IPS-20b (cell line): Measurements from ENCODE around the gene SEC14L5.

Source experiments
- H3K27ac ChIP-seq: one replicate; pipeline ENCODE4 v1.5.1; 2013; ENCODE audit warnings: low read length
- H3K27me3 ChIP-seq: 2 replicates; pipeline ENCODE4 v1.6.1; 2013; ENCODE audit warnings: mild to moderate bottlenecking, low read length, inconsistent platforms; ENCODE audit not compliant: insufficient read depth
- H3K36me3 ChIP-seq: 2 replicates; pipeline ENCODE4 v1.6.1; 2013; ENCODE audit warnings: low read depth, mild to moderate bottlenecking, inconsistent platforms, low read length, moderate library complexity; ENCODE audit not compliant: insufficient read depth
- H3K4me1 ChIP-seq: 2 replicates; pipeline ENCODE4 v1.6.1; 2013; ENCODE audit warnings: mild to moderate bottlenecking, control low read depth, inconsistent platforms, low read length, moderate library complexity; ENCODE audit not compliant: insufficient read depth
- H3K4me3 ChIP-seq: 2 replicates; pipeline ENCODE4 v1.5.1; 2013; ENCODE audit warnings: mild to moderate bottlenecking, low read length, inconsistent platforms
- H3K9ac ChIP-seq: 2 replicates; pipeline ENCODE4 v1.6.1; 2013; ENCODE audit warnings: low read depth, mild to moderate bottlenecking, inconsistent platforms, low read length, moderate library complexity
- H3K9me3 ChIP-seq: 2 replicates; pipeline ENCODE4 v1.6.1; 2013; ENCODE audit warnings: mild to moderate bottlenecking, low read depth, low read length, inconsistent platforms; ENCODE audit not compliant: insufficient read depth

Gene SEC14L5

GRCh38 chr16:5008311-5008731, 50.2 kb downstream of the SEC14L5 start:
- Histone ChIP-seq H3K4me3 (no peak overlapping the region), H3K9me3 (no peaks in the 10 kb centered on the region), H3K36me3 (no peaks in the 10 kb centered on the region), H3K4me1 (no peaks in the 10 kb centered on the region), H3K27me3 (no peaks in the 10 kb centered on the region), H3K27ac (no peak overlapping the region), H3K9ac (no peak overlapping the region)

DNA sequence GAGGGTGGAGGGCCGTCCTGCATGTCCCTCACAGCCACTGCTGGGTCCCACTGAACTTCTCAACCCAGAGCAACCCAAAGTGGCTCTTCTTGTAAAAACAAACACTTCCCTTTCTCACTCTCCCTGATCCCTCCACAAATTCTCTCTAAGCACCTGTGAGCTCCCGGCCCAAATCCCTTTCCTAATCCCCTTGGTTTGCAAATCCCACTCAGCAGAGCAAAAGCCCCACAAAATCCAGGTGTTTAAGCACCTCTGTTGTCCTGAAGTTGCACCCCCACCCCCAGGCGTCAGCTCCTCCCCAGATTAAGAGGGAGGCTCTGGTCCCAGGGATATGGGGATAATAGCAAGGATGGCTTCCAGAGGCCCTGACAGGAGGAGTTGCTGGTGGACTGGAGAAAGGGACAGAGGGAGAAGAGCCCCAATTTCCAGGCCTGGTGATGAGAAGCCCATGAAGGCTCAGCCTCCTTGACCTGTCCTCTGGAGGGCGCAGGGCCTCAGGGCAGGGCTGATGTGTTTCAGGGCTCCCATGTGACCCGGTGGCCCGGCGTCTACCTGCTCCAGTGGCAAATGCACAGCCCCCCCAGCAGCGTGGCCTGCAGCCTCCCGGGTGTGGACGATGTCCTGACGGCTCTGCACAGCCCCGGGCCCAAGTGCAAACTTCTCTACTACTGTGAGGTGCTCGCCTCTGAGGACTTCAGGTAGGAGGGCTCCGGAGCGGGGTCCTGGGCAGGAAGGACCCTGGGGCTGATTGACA, 52.6 kb downstream of the SEC14L5 start:
- H3K9ac ChIP-seq: no peak overlapping the region
- H3K27ac ChIP-seq: no peak overlapping the region
- no peak overlapping the region for H3K4me3 ChIP-seq
- no peaks in the 10 kb centered on the region for H3K9me3 ChIP-seq
- H3K36me3 ChIP-seq: no peaks in the 10 kb centered on the region
- no peaks in the 10 kb centered on the region for H3K4me1 ChIP-seq
- H3K27me3 ChIP-seq: no peaks in the 10 kb centered on the region

DNA sequence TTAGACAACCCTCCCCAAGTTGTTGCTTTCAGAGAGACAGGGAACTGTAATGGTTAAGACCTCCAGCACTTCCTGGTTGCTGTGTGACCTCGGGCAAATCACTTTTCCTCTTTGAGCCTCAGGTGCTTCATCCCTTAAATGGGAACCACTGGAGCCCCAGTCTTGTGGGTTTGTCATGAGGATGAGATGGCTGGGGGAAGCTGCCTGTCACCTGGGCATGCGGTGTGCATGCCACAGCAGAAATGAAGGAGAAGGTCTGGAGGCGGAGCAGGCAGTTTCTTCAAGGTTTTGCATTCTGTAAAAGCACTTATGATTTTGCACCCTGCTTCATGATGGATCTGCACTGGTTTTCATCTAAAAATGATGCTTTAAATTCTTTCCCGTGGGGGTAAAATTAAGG, 53.5 kb downstream of the SEC14L5 start:
- no peaks in the 10 kb centered on the region for H3K27me3 ChIP-seq
- no peak overlapping the region for H3K27ac ChIP-seq

DNA sequence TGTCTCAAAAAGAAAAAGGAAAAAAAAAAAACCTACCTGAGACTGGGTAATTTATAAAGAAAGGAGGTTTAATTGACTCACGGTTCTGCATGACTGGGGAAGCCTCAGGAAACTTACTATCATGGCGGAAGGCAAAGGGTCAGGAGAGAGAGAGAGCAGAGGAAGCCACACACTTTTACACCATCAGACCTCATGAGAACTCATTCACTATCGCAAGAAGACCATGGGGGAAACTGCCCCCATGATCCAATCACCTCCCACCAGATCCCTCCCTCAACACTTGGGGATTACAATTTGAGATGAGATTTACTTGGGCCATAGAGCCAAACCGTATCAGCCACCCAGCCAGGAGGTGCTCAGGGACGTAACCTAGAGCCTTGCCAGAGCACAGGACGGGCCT, 54.8 kb downstream of the SEC14L5 start:
- H3K27me3 ChIP-seq: no peaks in the 10 kb centered on the region
- no peaks in the 10 kb centered on the region for H3K4me1 ChIP-seq
- H3K9ac ChIP-seq: no peak overlapping the region
- H3K4me3 ChIP-seq: no peak overlapping the region
- no peaks in the 10 kb centered on the region for H3K36me3 ChIP-seq
- H3K9me3 ChIP-seq: no peaks in the 10 kb centered on the region
- H3K27ac ChIP-seq: no peak overlapping the region

More for the DNA sequence above, 53.5 kb downstream of the SEC14L5 start:
- Histone ChIP-seq H3K4me1 (no peaks in the 10 kb centered on the region), H3K9ac (no peak overlapping the region), H3K36me3 (no peaks in the 10 kb centered on the region), H3K9me3 (no peaks in the 10 kb centered on the region), H3K4me3 (no peak overlapping the region)

DNA sequence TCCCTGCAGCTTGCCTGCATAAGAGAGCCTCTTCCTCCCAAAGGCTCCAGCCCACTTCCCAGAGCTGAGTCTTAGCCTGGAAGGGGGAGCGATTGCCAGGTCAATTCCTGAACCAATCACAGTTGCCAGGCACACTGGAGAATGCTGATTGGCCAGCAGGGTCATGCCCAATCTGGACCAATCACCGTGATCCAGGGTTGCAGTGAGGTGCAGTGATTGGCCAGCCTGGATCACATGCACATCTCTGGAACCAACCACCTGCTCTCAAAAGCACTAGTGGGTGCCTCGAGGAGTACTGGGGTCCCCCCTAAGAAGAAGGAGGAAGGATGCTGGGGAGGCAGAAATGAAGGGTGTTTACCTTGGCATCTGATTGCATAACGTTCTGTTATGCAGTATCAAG, 57.2 kb downstream of the SEC14L5 start:
- Histone ChIP-seq H3K36me3 (no peaks in the 10 kb centered on the region), H3K4me1 (no peaks in the 10 kb centered on the region), H3K9me3 (no peaks in the 10 kb centered on the region), H3K4me3 (no peak overlapping the region), H3K9ac (no peak overlapping the region), H3K27me3 (no peaks in the 10 kb centered on the region), H3K27ac (no peak overlapping the region)

DNA sequence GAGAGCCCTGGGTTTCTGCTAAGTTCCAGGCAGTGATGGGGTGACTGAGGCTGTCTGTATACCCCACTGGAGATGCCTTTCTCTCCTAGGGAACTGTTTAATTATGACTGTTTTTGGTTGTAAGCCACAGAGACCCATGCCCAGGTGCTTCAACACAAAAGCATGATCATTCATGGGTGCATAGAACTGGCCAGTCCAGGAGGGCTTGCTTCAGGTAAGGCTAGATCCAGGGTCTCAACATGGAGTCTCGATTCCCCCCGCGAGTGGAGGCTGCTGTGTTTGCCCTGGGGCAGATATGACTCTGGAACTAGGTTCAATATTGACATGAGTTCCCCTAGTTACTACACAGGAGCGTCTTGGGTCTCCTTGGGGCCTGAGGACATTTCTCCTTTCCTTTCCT, 57.8 kb downstream of the SEC14L5 start:
- Histone ChIP-seq H3K9me3 (no peaks in the 10 kb centered on the region), H3K4me3 (no peak overlapping the region), H3K27ac (no peak overlapping the region), H3K9ac (no peak overlapping the region), H3K4me1 (no peaks in the 10 kb centered on the region), H3K27me3 (no peaks in the 10 kb centered on the region), H3K36me3 (no peaks in the 10 kb centered on the region)

- H3K9me3 ChIP-seq: no peaks in the 10 kb centered on the region
- no peaks in the 10 kb centered on the region for H3K36me3 ChIP-seq
- no peaks in the 10 kb centered on the region for H3K4me1 ChIP-seq
- no peak overlapping the region for H3K9ac ChIP-seq
- no peak overlapping the region for H3K4me3 ChIP-seq
- no peak overlapping the region for H3K27ac ChIP-seq
- no peaks in the 10 kb centered on the region for H3K27me3 ChIP-seq
These were observed 59.0 kb downstream of the SEC14L5 start for GRCh38 chr16:5016967-5017677.

DNA sequence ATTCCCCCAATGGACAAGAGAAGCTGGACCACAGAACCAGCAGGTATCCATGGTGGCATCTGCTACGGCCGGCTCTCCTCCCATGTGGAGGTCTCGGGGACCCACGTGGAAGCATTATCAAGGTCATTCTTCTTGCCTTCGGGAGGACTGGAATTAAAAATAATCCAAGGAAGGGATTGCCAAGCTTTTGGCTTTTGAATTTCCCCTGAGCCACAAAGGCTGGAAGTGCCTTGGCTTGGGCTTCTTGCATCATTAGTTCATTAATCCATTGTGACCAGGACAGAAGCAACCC, 59.5 kb downstream of the SEC14L5 start:
- no peak overlapping the region for H3K27ac ChIP-seq

DNA sequence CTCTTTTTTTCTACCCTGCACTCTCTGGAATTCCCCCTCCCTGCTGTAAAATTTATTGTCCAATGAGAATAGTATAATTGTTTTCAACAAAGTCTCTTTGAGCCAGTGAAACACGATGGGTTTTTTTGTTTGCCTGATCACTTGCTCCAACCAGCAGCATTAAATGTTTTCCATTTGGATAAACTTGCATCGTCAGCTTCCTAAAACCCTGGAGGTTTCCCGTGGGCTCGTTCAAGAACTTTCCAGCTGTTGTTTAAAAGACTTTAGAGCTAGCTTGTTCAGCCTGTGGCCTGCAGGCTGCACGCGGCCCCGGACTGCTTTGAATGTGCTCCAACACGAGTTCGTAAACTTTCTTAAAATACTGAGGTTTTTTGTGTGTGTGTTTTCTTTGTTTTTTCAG, 60.7 kb downstream of the SEC14L5 start:
- H3K36me3 ChIP-seq: no peaks in the 10 kb centered on the region
- H3K9ac ChIP-seq: no peak overlapping the region
- H3K9me3 ChIP-seq: no peaks in the 10 kb centered on the region
- no peaks in the 10 kb centered on the region for H3K4me1 ChIP-seq
- no peaks in the 10 kb centered on the region for H3K27me3 ChIP-seq
- H3K4me3 ChIP-seq: no peak overlapping the region
- H3K27ac ChIP-seq: no peak overlapping the region

More for the DNA sequence above, 59.5 kb downstream of the SEC14L5 start:
- Histone ChIP-seq H3K27me3 (no peaks in the 10 kb centered on the region), H3K4me3 (no peak overlapping the region), H3K9ac (no peak overlapping the region), H3K4me1 (no peaks in the 10 kb centered on the region), H3K36me3 (no peaks in the 10 kb centered on the region), H3K9me3 (no peaks in the 10 kb centered on the region)

- Histone ChIP-seq H3K9me3 (no peaks in the 10 kb centered on the region), H3K27me3 (no peaks in the 10 kb centered on the region)
These were observed 61.6 kb downstream of the SEC14L5 start for GRCh38 chr16:5019775-5020174.

DNA sequence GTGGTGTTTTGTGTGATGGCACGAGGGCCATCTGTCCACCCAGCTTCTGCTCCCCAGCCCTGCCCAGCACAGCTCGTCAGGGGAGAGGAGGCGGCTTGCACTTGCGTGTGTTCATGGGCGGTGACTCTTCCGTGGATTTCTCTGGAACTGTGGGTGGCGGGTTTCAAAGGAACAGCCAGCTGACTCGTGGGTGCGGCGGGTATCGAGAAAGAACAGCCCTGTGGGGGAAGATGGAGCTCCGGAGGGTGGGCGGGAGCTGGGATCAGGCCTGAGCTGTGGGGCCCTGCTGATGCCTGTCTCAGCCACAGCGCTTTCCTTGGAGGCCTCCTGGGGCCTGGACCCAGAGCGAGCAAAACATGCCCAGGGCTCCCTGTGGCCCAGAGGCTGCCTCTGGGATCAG, 62.4 kb downstream of the SEC14L5 start:
- no peaks in the 10 kb centered on the region for H3K27me3 ChIP-seq
- no peak overlapping the region for H3K27ac ChIP-seq

More at GRCh38 chr16:5019775-5020174, 61.6 kb downstream of the SEC14L5 start:
- Histone ChIP-seq H3K36me3 (no peaks in the 10 kb centered on the region), H3K4me1 (no peaks in the 10 kb centered on the region), H3K4me3 (no peak overlapping the region), H3K27ac (no peak overlapping the region), H3K9ac (no peak overlapping the region)

DNA sequence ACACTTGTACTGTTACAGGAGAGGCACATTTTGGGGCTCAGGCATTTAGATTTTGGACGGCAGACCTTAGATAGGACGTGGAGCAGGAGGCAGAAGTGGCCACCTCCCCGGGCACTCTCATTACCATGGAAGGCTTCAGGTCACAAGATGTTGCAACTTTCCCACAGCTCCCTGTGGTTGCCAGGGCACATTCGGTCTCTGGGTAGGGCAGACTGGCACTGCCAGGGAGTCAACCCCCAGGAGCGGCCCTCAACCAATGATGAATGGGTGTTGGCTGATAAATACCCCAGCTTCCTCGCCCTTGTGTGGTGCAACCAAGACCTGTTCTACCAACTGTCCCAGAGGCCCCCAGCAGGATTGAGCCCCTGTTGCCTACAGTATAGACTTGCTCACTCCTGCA, 64.4 kb downstream of the SEC14L5 start:
- Histone ChIP-seq H3K27me3 (no peaks in the 10 kb centered on the region), H3K9ac (no peak overlapping the region), H3K27ac (no peak overlapping the region), H3K36me3 (no peaks in the 10 kb centered on the region), H3K4me1 (no peaks in the 10 kb centered on the region), H3K4me3 (no peak overlapping the region), H3K9me3 (no peaks in the 10 kb centered on the region)

More for the DNA sequence above, 62.4 kb downstream of the SEC14L5 start:
- Histone ChIP-seq H3K9me3 (no peaks in the 10 kb centered on the region), H3K36me3 (no peaks in the 10 kb centered on the region), H3K4me3 (no peak overlapping the region), H3K4me1 (no peaks in the 10 kb centered on the region), H3K9ac (no peak overlapping the region)
